GM10847 (cell line): ENCODE results near the gene RAD51B.

Experiments used
- POLR2A ChIP-seq: IDR thresholded peaks from 2 replicates; pipeline ENCODE4 v1.6.1; 2011; ENCODE audit not compliant: insufficient read length; ENCODE audit errors: extremely low read depth

Gene RAD51B

GRCh38 chr14:68547305-68548193 is 728.0 kb downstream of the RAD51B start:
- TF ChIP-seq POLR2A: no peak

- TF ChIP-seq POLR2A: no peak
Measured at GRCh38 chr14:68548194-68549076, 728.9 kb downstream of the RAD51B start.

- no peak for TF ChIP-seq POLR2A
Measured at GRCh38 chr14:68550338-68550715, 730.7 kb downstream of the RAD51B start.

GRCh38 chr14:68551045-68551683 is 731.6 kb downstream of the RAD51B start:
- no peak for TF ChIP-seq POLR2A

- TF ChIP-seq POLR2A: no peak
Measured at GRCh38 chr14:68552075-68552474, 732.5 kb downstream of the RAD51B start.

- TF ChIP-seq POLR2A: no peak
Measured at GRCh38 chr14:68552602-68553001, 733.0 kb downstream of the RAD51B start.

- TF ChIP-seq POLR2A: no peak
Measured at GRCh38 chr14:68553311-68553710, 733.7 kb downstream of the RAD51B start.

GRCh38 chr14:68554231-68554630 is 734.7 kb downstream of the RAD51B start:
- no peak for TF ChIP-seq POLR2A

GRCh38 chr14:68556253-68556652 is 736.7 kb downstream of the RAD51B start:
- no peak for TF ChIP-seq POLR2A

- no peak for TF ChIP-seq POLR2A
Measured at GRCh38 chr14:68557648-68558047, 738.1 kb downstream of the RAD51B start.

- TF ChIP-seq POLR2A: no peak
Measured at GRCh38 chr14:68558096-68558495, 738.5 kb downstream of the RAD51B start.

- no peak for TF ChIP-seq POLR2A
Measured at GRCh38 chr14:68559949-68560348, 740.4 kb downstream of the RAD51B start.

GRCh38 chr14:68561531-68562007 is 742.0 kb downstream of the RAD51B start:
- TF ChIP-seq POLR2A: no peak

GRCh38 chr14:68562911-68563250 is 743.3 kb downstream of the RAD51B start:
- TF ChIP-seq POLR2A: no peak
